NK-92 (cell line): ENCODE results near the gene MLX.
"Not testable (repeated sequence)": the region's sequence is repeated elsewhere in the genome, so short reads cannot be mapped to it uniquely, and the experiment has no call there.

Experiments used
- DNase-seq: peaks from one replicate; lab custom pipeline; 2025; ENCODE audit not compliant: unreplicated experiment; lab: John Stamatoyannopoulos, UW

MLX gene

DNA sequence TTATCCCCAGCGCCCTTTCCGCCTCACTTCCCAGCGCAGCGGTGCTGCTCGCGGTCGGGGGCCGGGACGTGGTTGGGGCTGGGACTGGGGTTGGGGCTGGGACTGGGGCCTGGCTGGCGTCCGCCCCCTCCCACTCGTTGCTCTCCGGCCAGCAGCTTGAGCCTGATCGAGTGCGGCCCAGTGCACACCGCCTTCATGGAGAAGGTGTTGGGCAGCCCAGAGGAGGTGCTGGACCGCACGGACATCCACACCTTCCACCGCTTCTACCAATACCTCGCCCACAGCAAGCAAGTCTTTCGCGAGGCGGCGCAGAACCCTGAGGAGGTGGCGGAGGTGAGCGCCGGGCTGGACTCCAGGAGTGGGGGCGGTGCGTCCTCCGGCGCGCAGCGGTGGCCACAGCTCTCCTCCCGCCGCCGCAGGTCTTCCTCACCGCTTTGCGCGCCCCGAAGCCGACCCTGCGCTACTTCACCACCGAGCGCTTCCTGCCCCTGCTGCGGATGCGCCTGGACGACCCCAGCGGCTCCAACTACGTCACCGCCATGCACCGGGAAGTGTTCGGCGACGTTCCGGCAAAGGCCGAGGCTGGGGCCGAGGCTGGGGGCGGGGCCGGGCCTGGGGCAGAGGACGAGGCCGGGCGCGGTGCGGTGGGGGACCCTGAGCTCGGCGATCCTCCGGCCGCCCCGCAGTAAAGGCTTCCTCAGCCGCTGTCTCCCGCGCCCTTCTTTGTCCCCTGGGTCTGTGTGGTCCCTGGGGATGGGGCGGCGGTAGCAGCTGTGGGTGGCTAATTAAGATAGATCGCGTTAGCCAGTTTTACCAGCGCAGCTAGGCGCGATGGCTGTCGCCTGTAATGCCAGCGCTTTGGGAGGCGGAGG, 12.4 kb upstream of the MLX start:
- DNase-seq = no peak

DNA sequence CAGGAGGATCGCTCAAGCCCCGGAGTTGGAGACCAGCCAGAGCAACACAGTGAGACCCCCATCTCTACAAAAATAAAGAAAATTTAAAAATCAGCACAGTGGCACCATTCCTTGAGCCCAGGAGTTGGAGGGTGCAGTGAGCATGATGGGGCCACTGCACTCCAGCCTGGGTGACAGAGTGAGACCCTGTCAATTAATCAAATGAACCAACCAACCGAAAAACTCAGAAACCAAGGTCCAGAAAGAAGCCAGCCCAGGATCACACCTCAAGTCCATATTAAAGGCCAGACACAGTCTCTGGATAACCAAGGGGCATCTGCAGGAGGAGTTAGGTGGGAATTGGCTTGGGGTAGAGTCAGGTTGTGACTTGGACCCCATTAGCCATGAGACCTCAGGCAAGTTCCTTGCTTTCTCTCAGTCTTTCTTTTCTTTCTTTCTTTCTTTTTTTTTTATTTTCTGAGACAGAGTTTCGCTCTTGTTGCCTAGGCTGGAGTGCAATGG, 11.7 kb upstream of the MLX start:
- DNase-seq = no peak

DNA sequence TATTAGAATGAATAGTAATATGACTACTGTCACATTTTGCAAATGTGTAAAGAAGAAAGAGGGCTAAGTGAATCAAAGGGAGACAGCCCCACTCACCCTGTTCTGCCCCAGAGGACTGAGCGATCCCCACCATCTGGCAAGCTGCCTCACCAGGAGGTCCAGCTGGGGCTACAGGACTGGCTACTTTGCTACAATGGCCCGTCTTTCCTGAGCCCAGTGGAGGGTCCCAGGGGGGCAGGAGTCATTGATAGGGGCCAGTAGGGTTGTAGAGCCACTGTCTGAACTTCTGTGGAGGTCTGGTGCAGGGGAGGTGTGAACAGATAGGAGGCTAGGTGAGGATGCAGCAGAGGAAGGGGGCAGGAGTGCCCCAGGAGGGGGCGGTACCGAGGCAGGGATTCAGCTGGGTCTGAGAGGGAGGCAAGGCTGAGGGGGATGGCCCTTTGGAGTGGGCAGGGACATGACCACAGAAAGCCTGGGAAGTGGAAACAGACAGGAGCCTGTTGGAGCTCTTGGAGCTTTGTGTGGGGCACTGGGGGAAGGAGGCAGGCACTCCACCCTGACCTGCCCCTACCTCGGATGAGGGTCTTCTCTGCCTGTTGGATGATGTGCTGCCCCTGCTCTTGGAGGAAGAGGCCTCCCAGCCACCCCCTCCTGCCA, 10.8 kb upstream of the MLX start:
- not testable (repeated sequence) for DNase-seq

DNA sequence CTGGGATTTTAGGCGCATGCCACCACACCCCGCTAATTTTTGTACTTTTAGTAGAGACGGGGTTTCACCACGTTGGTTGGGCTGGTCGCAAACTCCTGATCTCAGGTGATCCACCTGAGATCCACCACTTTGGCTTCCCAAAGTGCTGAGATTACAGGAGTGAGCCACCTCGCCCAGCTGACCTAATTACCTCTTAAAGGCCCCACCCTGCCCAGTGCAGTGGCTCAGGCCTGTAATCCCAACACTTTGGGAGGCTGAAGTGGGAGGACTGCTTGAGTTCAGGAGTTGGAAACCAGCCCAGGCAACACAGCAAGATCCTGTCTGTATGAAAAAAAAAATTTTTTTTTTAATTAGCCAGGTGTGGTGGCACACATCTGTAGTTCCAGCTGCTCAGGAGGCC, 7.8 kb upstream of the MLX start:
- DNase-seq = no peak

DNA sequence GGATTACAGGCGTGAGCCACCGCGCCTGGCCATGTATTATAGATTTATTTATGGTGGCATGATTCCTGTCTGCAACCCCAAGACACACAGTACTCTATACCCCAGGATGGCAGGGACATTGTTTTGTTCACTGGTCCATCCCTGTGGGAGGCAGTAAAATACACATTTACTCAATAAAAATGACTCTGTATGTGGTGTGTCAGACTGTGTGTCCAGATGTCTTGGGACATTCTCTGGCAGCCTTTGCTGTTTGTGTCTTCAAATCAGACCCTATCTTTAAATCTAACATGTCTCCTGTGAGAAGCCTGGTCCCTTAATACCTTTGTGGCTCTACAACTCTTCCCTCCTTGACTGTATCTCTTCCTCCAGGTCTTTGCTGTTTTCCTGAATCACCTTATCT, 6.7 kb upstream of the MLX start:
- no peak for DNase-seq

DNA sequence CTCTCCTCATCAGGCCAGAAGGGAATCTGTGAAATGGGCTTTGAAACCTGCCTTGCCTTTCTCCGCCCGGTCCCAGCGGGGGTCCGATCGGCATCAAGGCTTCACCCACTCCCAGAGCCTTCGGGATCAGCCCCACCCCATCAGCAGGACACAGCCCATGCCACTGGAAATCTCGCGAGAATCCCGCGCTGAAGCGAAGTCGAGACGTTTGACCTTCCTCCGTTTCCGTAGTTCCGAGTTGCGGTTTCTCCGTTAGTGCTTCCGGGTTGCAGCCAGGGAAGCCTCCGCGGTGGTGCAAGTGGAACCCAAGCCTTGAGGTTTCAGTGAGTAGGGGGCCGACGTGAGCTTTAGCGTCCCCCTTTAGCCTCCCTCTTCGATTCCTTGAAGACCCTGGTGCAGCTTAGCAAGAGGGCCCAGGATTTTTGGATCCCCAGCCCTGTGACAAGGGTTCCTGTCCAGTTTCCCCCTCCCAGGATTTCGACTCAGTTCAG, 5.0 kb upstream of the MLX start, which contains the start of gene COASY:
COASY (plus strand) TSS at position 252 of the 491 bp plus-strand sequence. CDS start 475 bp downstream, outside the sequence.
- peak; percentile 32 for DNase-seq

DNA sequence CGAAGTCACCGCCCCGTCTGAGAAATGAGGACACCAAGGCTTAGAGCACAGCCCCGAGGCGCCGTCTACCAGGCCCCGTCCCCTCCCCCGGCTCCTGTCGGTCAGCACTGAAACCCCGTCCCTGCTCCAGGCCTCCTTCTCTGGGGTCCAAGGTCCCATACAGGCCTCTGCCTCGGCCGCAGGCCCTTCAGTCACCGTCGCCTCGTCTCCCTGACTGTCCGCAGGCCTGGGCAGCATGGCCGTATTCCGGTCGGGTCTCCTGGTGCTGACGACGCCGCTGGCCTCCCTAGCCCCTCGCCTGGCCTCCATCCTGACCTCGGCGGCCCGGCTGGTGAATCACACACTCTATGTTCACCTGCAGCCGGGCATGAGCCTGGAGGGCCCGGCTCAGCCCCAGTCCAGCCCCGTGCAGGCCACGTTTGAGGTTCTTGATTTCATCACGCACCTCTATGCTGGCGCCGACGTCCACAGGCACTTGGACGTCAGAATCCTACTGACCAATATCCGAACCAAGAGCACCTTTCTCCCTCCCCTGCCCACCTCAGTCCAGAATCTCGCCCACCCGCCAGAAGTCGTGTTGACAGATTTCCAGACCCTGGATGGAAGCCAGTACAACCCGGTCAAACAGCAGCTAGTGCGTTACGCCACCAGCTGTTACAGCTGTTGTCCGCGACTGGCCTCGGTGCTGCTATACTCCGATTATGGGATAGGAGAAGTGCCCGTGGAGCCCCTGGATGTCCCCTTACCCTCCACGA, 4.3 kb upstream of the MLX start:
- DNase-seq = no peak

DNA sequence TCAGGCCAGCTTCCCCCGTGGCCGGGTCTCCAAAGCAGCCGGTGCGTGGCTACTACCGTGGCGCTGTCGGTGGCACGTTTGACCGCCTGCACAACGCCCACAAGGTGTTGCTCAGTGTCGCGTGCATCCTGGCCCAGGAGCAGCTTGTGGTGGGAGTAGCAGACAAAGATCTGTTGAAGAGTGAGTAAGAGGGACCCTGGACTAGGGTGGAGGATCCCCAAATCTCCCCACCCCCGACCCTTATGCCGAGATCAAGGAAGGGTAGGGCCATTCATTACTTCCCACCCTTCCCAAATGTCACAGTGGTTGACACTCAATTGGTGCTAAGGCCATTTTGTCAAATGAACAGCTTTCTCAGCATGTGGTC, 3.8 kb upstream of the MLX start:
- DNase-seq = no peak

DNA sequence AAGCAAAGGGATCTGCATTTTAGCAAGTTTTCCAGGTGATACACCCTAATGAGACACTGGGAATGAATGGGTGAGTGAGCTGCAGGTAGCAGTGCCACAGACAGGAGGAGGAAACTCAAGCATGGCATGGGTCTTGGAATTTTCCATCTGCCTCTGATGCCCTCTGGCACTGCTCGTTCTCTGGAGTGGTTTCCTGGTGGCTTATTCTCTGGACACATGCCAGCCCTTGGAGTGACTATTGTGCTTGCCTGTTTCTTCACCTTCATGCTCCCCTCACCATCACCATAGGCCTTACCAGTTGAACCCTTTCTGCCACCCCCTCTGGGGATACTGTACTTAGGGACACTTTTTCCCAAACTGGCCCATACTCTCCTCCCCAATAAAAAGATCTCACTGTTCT, 3.4 kb upstream of the MLX start:
- DNase-seq = no peak

DNA sequence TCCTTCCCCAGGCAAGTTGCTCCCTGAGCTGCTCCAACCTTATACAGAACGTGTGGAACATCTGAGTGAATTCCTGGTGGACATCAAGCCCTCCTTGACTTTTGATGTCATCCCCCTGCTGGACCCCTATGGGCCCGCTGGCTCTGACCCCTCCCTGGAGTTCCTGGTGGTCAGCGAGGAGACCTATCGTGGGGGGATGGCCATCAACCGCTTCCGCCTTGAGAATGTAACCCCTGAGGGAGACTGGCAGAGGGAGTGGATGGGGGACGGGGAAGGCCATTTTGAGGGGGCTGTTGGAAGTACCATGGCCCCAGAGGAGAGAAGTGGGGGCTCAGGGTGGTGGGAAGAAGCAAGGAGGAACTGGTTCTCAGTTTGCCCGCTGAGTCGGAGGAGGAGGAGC, 3.0 kb upstream of the MLX start:
- DNase-seq = no peak

DNA sequence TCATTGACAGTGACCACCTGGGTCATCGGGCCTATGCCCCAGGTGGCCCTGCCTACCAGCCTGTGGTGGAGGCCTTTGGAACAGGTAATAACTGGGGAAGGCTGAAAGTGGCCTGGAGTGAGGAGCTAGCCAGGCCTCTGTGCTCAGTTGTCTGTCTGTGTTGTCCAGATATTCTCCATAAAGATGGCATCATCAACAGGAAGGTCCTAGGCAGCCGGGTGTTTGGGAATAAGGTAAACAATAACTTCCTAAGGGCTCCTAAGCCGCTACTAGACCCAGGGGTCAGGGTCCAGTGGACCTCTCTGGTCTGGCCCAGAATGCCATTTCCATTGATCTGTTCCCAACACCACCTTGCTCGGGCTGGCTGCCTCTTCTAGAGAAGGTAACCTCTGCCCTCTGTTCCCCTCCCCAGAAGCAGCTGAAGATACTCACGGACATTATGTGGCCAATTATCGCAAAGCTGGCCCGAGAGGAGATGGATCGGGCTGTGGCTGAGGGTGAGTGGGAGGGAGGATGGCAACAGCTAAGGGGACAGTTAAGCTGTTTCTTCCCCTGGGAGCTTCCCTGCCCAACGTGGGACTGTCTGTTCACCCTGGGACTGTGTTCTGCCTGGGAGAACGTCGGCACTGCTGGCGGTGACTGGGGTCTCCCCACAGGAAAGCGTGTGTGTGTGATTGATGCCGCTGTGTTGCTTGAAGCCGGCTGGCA, 1.9 kb upstream of the MLX start:
- DNase-seq = no peak

DNA sequence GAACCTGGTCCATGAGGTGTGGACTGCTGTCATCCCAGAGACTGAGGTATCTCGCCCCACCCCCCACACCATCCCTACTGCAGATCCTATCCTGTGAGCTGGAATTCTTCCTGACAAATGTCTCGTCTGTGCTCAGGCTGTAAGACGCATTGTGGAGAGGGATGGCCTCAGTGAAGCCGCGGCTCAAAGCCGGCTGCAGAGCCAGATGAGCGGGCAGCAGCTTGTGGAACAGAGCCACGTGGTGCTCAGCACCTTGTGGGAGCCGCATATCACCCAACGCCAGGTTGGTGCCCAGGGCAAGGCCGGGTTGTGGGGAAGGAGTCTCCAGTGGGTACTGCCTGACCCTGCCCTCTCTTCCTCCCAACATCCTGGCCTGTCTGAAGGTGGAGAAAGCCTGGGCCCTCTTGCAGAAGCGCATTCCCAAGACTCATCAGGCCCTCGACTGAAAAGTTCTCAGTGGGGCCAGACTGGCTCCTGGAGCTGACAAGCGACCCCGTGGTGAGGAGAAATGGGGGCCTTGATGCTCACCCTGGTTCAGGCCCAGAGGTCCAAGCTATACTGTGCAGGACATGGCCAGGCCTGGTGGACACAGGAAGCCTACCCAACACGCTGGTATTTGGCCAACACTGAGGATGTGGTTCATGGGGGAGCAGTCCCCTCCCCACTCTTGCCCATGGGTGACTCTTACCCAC, 1.2 kb upstream of the MLX start:
- no peak for DNase-seq

DNA sequence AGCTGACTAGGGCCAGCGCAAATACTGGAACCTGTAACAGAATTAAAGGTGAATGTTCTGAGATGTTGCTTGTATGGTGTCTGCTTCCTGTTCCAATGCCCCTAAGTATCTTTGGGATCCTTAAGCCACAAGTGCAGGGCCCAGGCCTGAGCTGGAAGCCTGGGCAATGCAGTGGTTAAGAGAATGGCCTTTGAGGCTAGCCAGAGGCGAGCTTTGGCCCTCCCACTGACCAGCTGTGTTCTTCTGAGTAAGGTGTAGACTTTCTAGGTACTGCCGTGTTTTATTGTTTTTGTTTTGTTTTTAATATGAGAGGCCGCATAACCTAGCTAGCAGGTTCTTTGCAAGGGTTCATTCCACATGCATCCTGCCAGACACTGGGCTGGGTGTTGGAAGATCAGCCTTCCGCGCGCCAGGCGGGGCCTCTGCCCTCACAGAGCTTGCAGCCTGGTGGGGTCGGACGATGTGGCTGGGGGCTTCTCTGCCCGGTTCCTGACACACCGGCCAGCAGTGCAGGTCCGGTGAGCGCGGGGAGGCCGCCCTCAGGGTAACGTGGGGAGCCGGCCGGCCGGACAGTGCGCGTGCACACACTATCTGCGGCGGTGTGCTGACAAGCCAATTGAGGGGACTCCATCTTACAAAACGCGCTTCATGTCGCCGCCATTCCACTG, 551 bp upstream of the MLX start:
- DNase-seq = no peak

DNA sequence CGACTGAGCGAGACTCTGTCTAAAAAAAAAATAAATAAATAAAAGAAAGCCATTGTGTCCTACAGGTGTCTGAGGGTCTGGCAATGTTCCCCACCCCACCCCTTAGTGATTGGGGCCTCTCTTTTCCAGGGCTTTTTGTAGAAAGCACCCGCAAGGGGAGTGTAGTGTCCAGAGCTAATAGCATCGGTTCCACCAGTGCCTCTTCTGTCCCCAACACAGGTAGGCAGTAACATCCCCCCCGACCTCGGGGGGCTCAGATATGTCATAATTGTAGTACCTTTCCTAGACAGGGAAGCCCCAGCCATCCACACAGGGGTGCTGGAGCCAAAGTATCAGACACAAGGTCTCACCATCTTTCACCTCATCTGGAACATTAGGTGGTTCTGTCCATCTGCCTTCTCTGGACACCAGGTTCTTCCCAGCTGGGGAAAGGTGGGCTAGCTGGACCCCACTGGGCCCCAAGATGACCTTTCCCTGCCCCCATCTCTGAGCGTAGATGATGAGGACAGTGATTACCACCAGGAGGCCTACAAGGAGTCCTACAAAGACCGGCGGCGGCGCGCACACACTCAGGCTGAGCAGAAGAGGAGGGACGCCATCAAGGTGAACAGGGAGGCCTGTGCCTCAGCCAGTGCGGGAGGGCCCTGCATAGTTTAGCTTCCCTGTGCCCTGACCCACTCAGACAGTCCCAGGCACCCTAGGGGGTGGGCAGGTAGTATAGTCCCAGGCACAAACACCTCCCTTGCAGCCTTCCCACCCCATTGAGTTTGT, 1.6 kb downstream of the MLX start:
- DNase-seq = no peak

DNA sequence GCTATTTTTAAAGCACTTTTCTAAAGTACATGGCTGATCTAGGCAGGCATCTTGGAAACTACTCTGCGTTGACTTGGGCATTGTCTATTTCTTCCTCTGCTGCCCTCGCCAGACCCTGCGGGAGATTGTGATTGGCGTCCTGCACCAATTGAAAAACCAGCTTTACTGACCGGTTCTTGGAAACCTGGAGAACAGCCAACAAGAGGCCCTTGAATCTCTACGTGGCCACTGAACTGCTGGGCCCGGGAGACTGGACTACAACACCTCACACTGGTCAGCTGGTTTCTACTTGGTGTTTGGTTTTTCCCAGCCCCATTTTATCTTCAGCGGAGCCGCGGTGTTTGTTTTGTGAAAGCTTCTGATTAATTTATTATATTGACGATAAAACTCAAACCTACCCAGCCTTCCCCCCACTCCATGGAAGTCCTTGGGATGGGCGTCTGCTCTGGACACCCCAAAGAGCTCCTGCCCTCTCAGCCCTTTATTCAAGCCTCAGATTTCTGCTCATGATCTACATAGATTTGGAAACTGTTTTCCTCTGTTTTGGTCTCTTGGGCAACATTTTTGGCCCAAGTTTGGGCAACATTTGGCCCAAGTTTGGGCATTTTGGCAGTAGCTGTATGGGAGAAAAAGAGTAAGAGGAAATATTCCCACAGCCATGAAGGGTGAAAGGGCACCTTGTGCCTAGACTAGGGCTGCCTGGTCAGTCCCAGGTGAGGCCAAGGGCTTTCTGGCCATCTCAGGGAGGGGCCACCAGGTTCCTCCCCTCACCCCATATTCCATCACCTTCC, 4.7 kb downstream of the MLX start:
- DNase-seq = no peak

DNA sequence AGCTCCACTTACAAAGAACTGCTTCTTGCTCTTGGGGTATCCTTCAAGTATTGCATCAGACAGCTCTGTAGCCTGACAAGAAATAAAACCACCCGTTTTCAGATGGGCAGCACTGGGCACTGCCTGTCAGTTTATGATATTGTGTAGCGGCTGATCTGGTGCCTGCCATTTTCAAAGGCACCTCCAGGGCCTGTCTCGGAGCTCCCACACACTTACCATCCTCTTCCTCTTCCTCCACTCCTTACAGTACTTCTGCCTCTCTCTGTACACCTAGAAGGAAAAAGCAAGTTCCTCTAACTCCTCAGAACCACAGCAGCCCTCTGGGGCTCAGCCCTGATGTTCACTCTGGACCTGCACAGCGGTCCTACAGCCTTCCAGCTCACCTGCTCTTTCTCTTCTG, 6.2 kb downstream of the MLX start:
- DNase-seq = no peak

DNA sequence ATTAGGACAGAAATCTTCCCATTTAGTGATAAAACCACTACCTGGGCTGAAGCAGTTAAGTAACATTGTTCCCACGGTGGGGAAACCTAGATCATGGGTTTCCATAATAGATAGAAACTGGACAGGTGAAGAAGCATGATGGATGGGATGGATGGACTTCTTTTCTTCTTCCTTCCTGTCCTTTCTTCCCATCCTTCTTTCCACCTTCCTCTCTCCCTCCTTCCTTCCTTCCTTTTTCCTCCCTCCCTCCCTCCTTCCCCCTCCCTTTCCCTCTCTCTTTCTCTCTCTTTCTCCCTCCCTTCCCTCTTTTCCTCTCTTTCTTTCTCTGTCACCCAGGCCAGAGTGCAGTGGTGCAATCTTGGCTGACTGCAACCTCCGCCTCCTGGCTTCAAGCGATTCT, 7.6 kb downstream of the MLX start:
- no peak for DNase-seq

DNA sequence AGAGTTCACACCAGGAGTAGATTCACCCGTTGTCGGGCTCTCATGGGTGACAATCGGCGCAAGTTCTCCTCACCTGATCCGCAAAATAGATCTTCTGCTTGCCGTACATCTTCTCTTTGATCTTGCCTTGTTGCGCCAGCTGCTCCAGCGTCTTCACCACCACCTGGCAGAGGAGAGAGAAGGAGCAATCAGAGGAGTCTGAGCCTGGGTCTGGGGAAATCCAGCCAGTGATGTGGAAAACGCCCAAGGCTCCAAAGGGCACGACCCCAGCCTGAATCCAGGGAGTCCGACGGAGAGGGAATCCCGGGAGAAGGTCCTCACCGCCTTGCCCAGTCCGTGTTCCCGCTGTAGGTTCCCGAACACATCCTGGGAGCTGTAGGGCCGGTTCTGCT, 10.2 kb downstream of the MLX start:
- DNase-seq = no peak
